ENCODE results near the gene CLPSL2. TPM values are rescaled to one million over a fixed set of nuclear protein-coding genes. Genes with fewer than 3 reads are reported as not detected.

CLPSL2 gene
- total RNA-seq, 1 donor from 2014 or later: not detected

GRCh38 chr6:35817515-35817914 is 41.1 kb downstream of the CLPSL2 start:
- no peaks in the 10 kb centered on the region for H3K27me3 Mint-ChIP-seq (ENCODE audit: unreplicated experiment)
- DNase-seq (ENCODE audit: extremely low spot score, unreplicated experiment): no peak
- no peaks in the 10 kb centered on the region for H3K9me3 Mint-ChIP-seq (ENCODE audit: unreplicated experiment)
- H3K27ac Mint-ChIP-seq (ENCODE audit: unreplicated experiment): no peak overlapping the region
- TF ChIP-seq CTCF (IDR thresholded peaks at IDR 0.05): no peak
- H3K4me1 Mint-ChIP-seq (ENCODE audit: unreplicated experiment): no peaks in the 10 kb centered on the region
- H3K4me3 Mint-ChIP-seq (ENCODE audit: unreplicated experiment): no peak overlapping the region
- H3K36me3 Mint-ChIP-seq (ENCODE audit: unreplicated experiment): no peaks in the 10 kb centered on the region

GRCh38 chr6:35823601-35824000 is 47.2 kb downstream of the CLPSL2 start:
- no peak overlapping the region for H3K27ac Mint-ChIP-seq (ENCODE audit: unreplicated experiment)
- no peak overlapping the region for H3K4me3 Mint-ChIP-seq (ENCODE audit: unreplicated experiment)
- no peaks in the 10 kb centered on the region for H3K4me1 Mint-ChIP-seq (ENCODE audit: unreplicated experiment)
- H3K27me3 Mint-ChIP-seq (ENCODE audit: unreplicated experiment): peaks cover 3% of the 10 kb centered on the region
- H3K36me3 Mint-ChIP-seq (ENCODE audit: unreplicated experiment): no peaks in the 10 kb centered on the region
- H3K9me3 Mint-ChIP-seq (ENCODE audit: unreplicated experiment): no peaks in the 10 kb centered on the region
- DNase-seq (ENCODE audit: extremely low spot score, unreplicated experiment): no peak
- TF ChIP-seq CTCF (IDR thresholded peaks at IDR 0.05): no peak

- no peaks in the 10 kb centered on the region for H3K4me1 Mint-ChIP-seq (ENCODE audit: unreplicated experiment)
- H3K27ac Mint-ChIP-seq (ENCODE audit: unreplicated experiment): no peak overlapping the region
Measured at GRCh38 chr6:35824552-35825192, 48.3 kb downstream of the CLPSL2 start.

More at GRCh38 chr6:35824552-35825192, 48.3 kb downstream of the CLPSL2 start:
- no peak for TF ChIP-seq CTCF (IDR thresholded peaks at IDR 0.05)
- Mint-ChIP-seq H3K9me3 (ENCODE audit: unreplicated experiment) (no peaks in the 10 kb centered on the region), H3K4me3 (ENCODE audit: unreplicated experiment) (no peak overlapping the region), H3K27me3 (ENCODE audit: unreplicated experiment) (peaks cover 3% of the 10 kb centered on the region), H3K36me3 (ENCODE audit: unreplicated experiment) (no peaks in the 10 kb centered on the region)
- DNase-seq (ENCODE audit: extremely low spot score, unreplicated experiment): no peak

Other genes with a start within 250 kb of the CLPSL2 start
- gene FKBP5, start 87.7 kb upstream of the CLPSL2 start, total RNA-seq: 108 and 112 TPM in 2 replicates
- gene ARMC12, start 39.6 kb upstream of the CLPSL2 start, total RNA-seq: 1.3 and 2.5 TPM in 2 replicates
- not detected in 2 replicates for gene CLPSL1, start 4.4 kb downstream of the CLPSL2 start, total RNA-seq
- gene CLPS, start 20.7 kb downstream of the CLPSL2 start, total RNA-seq: not detected in 2 replicates
- gene LHFPL5, start 28.8 kb downstream of the CLPSL2 start, total RNA-seq: not detected in 2 replicates
- gene SRPK1, start 144.5 kb downstream of the CLPSL2 start, total RNA-seq: 36.0 and 39.1 TPM in 2 replicates
- not detected in 2 replicates for gene SLC26A8, start 248.0 kb downstream of the CLPSL2 start, total RNA-seq